Cardiac muscle cell (in vitro differentiated cells and primary cell): ENCODE data around the gene MKRN2. TPM values are rescaled to one million over a fixed set of nuclear protein-coding genes. Genes with fewer than 3 reads are reported as not detected.

Experiments
- DNase-seq, 2 donors: peaks; one replicate each; pipeline versions ENCODE4 v3.0.0 to v3.0.0-alpha.2; 2010 to 2017; ENCODE audit warnings: low read depth in 1 of 2, low spot score in 1 of 2
- H3K27ac ChIP-seq: fragments of 200-600 bp; sonication (generic); 2 replicates; pipeline ENCODE4 v1.5.1; 2016
- H3K27me3 ChIP-seq: fragments of 200-600 bp; sonication (generic); 2 replicates; pipeline ENCODE4 v1.6.0; 2016; ENCODE audit warnings: control low read depth
- H3K36me3 ChIP-seq: fragments of 200-600 bp; sonication (generic); 2 replicates; pipeline ENCODE4 v1.5.1; 2016; ENCODE audit warnings: control low read depth
- H3K4me1 ChIP-seq: fragments of 200-600 bp; sonication (generic); 2 replicates; pipeline ENCODE4 v1.8.1; 2017; ENCODE audit warnings: low read depth, mild to moderate bottlenecking, mixed run types
- H3K4me3 ChIP-seq: fragments of 200-600 bp; sonication (generic); 2 replicates; pipeline ENCODE4 v1.5.1; 2016; ENCODE audit warnings: mild to moderate bottlenecking
- H3K9me3 ChIP-seq: fragments of 200-600 bp; sonication (generic); 2 replicates; pipeline ENCODE4 v1.5.1; 2017; ENCODE audit warnings: low read depth, mild to moderate bottlenecking, control low read depth
- polyA plus RNA-seq: library from polyadenylated mRNA; unstranded; fragments of >200 nt; fragmentation: Nextera tagmentation; extraction: Ambion mirVana; gene quantifications from 2 replicates; pipeline ENCODE4 v1.2.1, GENCODE V29; 2016
- total RNA-seq: library from RNA; depleted of rRNA; stranded (reverse); fragments of >200 nt; gene quantifications from 2 replicates; pipeline ENCODE4 v1.2.3, GENCODE V29; 2016
- TF ChIP-seq, protein P1 (sequence below): IDR thresholded peaks from 2 replicates; pipeline ENCODE4 v1.5.1; 2012; ENCODE audit warnings: low read depth, mild to moderate bottlenecking, low read length

Gene MKRN2
- total and polyA plus RNA-seq, 2 experiments from 2014 or later = 44.7 to 51.5 TPM

DNA sequence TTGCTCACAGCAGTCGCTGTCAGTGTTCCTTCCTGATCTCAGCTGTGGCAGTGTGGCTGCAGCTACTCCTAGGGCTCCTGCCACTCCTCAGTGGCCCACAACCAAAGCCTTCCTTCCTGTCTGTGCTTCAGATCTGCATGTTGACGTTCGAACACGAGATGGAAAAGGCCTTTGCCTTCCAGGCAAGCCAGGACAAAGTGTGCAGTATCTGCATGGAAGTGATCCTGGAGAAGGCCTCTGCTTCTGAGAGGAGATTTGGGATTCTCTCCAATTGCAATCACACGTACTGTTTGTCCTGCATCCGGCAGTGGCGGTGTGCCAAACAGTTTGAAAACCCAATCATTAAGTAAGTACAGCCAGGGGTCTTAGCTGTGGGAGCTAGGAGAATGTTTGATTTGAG, 17.8 kb downstream of the MKRN2 start:
- no peak overlapping the region for H3K27ac ChIP-seq
- TF ChIP-seq, protein P1, sequence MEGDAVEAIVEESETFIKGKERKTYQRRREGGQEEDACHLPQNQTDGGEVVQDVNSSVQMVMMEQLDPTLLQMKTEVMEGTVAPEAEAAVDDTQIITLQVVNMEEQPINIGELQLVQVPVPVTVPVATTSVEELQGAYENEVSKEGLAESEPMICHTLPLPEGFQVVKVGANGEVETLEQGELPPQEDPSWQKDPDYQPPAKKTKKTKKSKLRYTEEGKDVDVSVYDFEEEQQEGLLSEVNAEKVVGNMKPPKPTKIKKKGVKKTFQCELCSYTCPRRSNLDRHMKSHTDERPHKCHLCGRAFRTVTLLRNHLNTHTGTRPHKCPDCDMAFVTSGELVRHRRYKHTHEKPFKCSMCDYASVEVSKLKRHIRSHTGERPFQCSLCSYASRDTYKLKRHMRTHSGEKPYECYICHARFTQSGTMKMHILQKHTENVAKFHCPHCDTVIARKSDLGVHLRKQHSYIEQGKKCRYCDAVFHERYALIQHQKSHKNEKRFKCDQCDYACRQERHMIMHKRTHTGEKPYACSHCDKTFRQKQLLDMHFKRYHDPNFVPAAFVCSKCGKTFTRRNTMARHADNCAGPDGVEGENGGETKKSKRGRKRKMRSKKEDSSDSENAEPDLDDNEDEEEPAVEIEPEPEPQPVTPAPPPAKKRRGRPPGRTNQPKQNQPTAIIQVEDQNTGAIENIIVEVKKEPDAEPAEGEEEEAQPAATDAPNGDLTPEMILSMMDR = no peak
- no peaks in the 10 kb centered on the region for H3K9me3 ChIP-seq
- no peak overlapping the region for H3K4me3 ChIP-seq
- H3K27me3 ChIP-seq = no peaks in the 10 kb centered on the region
- peak in 1 of 2 donors; percentile 49 for DNase-seq
- peaks cover 69% of the 10 kb centered on the region for H3K36me3 ChIP-seq
- H3K4me1 ChIP-seq = no peaks in the 10 kb centered on the region

DNA sequence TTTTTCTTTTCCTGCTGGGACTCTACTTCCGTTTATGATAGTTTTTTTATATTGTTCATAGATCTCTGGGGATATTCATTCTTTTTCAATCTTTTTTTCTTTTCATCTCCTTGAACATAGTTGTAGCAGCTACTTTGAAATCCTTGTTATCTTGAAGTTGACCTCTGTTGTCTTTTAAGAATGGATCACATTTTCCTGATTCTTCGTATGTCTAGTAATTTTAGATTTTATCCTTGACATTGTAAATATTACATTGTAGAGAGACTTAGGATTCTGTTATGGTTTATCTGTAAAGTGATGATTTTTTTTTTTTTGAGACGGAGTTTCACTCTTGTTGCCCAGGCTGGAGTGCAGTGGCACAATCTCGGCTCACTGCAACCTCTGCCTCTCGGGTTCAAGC, 20.5 kb downstream of the MKRN2 start:
- Histone ChIP-seq H3K4me3 (no peak overlapping the region), H3K9me3 (no peaks in the 10 kb centered on the region), H3K36me3 (peaks cover 59% of the 10 kb centered on the region), H3K4me1 (no peaks in the 10 kb centered on the region), H3K27me3 (no peaks in the 10 kb centered on the region), H3K27ac (no peak overlapping the region)
- no peak for DNase-seq
- TF ChIP-seq, protein P1 = no peak

DNA sequence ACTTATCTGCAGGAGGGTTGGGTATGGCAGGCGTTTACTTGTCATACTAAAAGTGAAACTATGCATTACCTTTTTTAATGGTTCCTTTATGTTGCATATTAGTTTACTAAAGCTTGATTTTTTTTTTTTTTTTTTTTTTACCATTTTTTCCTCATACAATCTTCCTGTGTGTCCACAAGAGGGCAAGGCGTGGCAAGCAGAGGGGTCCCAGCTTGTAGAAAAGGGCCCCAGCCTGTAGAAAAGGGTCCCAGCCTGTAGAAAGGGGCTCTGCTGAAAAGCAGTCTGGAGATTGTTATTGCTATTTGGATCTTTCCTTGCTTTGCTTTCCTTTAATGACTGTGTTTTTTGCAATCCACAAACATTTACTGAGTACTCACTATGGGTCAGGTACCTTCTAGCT, 21.9 kb downstream of the MKRN2 start:
- no peak for DNase-seq
- peaks cover 59% of the 10 kb centered on the region for H3K36me3 ChIP-seq
- H3K4me1 ChIP-seq = no peaks in the 10 kb centered on the region
- H3K27ac ChIP-seq = no peak overlapping the region
- no peak overlapping the region for H3K4me3 ChIP-seq
- no peaks in the 10 kb centered on the region for H3K27me3 ChIP-seq
- TF ChIP-seq, protein P1 = peak; percentile 16
- H3K9me3 ChIP-seq = no peaks in the 10 kb centered on the region

DNA sequence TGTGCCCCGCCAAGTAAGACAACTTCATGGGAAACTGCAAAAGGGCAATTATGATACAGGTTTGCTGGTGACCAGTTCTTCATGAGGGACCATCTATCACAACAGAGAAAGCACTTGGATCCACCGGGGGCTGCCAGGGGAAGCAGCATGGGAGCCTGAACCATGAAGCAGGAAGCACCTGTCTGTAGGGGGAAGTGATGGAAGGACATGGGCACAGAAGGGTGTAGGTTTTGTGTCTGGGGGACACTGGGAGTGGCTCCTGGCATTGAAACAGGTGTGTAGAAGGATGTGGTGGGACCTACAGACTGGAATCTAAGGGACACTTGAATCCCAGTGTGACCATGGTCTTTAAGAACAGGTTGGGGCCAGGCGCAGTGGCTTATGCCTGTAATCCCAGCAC, 22.6 kb downstream of the MKRN2 start:
- Histone ChIP-seq H3K27ac (no peak overlapping the region), H3K36me3 (peaks cover 63% of the 10 kb centered on the region), H3K27me3 (no peaks in the 10 kb centered on the region), H3K4me1 (no peaks in the 10 kb centered on the region), H3K9me3 (no peaks in the 10 kb centered on the region), H3K4me3 (no peak overlapping the region)
- DNase-seq = no peak
- TF ChIP-seq, protein P1 = no peak

DNA sequence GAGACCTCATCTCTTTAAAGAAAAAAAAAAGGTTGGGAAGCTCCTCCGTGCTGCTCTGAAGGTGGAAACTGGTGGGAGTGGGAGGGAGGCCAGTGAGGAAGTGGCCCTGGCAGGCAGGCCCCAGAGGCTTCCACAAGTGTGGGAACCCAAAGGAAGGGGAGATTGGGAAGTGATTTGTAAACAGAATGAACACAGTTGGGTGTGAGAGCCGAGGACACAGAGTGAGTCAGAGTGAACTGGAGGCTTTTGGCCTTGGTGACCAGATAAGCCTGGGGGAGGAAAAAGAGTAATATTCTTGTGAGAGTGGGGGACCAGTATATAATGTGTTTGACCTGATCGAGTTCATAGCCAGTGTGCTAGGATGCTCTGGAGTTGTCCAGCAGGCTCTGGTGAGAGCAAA, 23.0 kb downstream of the MKRN2 start:
- no peak overlapping the region for H3K27ac ChIP-seq
- H3K36me3 ChIP-seq = peaks cover 60% of the 10 kb centered on the region
- no peaks in the 10 kb centered on the region for H3K27me3 ChIP-seq
- DNase-seq = peak in 1 of 2 donors; percentile 46
- H3K4me3 ChIP-seq = no peak overlapping the region
- no peaks in the 10 kb centered on the region for H3K9me3 ChIP-seq
- TF ChIP-seq, protein P1 = no peak
- no peaks in the 10 kb centered on the region for H3K4me1 ChIP-seq

DNA sequence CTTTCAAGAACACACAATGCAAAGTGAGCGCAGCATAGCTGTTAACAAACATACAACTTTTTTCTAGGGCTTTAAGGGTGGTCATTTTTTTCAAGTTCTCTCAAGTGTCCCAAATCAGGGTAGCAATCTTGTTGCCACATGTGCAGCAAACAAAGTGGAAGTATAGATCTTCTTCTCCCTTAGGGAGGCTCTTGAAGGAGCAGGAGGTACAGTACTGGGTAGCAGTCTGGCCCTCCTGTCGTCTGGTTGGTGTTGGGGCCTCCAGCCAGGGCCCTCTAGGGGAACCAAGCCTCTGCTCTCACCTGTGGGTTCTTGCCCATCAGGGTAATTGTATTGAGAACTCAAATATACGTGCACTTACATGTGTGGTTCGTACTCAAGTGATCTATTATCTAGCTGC, 25.8 kb downstream of the MKRN2 start:
- peak overlapping the region; percentile 70 for H3K27ac ChIP-seq
- no peaks in the 10 kb centered on the region for H3K9me3 ChIP-seq
- DNase-seq = no peak
- TF ChIP-seq, protein P1 = no peak
- H3K36me3 ChIP-seq = peaks cover 59% of the 10 kb centered on the region
- H3K4me3 ChIP-seq = no peak overlapping the region
- H3K4me1 ChIP-seq = peaks cover 9% of the 10 kb centered on the region
- no peaks in the 10 kb centered on the region for H3K27me3 ChIP-seq
